Body of pancreas (tissue), 4 donors: ENCODE measurements around the gene KNSTRN. TPM values are rescaled to one million over a fixed set of nuclear protein-coding genes. Genes with fewer than 3 reads are reported as not detected.

Experiments used
- ATAC-seq: fragments of 150-250 bp; one replicate; pipeline ENCODE4 v1.9.1; 2016
- DNase-seq, 4 donors: peaks; one replicate each; pipeline ENCODE4 v3.0.0-alpha.2; 2019
- H3K27ac ChIP-seq, 4 donors: fragments of 200-600 bp; sonication (generic); 1 replicate in 3 of 4; 2 replicates in 1 of 4; pipeline versions ENCODE4 v1.5.1 to v1.6.1; 2016 to 2019; ENCODE audit warnings: mild to moderate bottlenecking in 1 of 4, mixed read lengths in 1 of 4, moderate library complexity in 1 of 4
- H3K27me3 ChIP-seq, 2 donors: fragments of 200-600 bp; sonication (generic); one replicate each; pipeline ENCODE4 v1.6.0; 2016; ENCODE audit warnings: mild to moderate bottlenecking in 1 of 2
- H3K36me3 ChIP-seq, 2 donors: fragments of 200-600 bp; sonication (generic); replicated peaks in 1 of 2; 2 replicates each; pipeline ENCODE4 v1.5.1; 2016; ENCODE audit warnings: low read depth in 2 of 2; ENCODE audit not compliant: insufficient read depth in 1 of 2
- H3K4me1 ChIP-seq: fragments of 200-600 bp; sonication (generic); one replicate; pipeline ENCODE4 v1.6.0; 2016
- H3K4me3 ChIP-seq, 2 donors: fragments of 200-600 bp; sonication (generic); 1 replicate in 1 of 2; 2 replicates in 1 of 2; pipeline ENCODE4 v1.5.1; 2016 to 2019
- H3K9me3 ChIP-seq, 3 donors: fragments of 200-600 bp; sonication (generic); 1 replicate in 2 of 3; 2 replicates in 1 of 3; pipeline ENCODE4 v1.5.1; 2016
- POLR2A ChIP-seq, 3 donors: fragments of 450-650 bp; IDR thresholded peaks; one replicate each; pipeline ENCODE4 v1.6.1; 2016; ENCODE audit warnings: antibody characterized with exemption in 3 of 3, mild to moderate bottlenecking in 2 of 3
- WGBS, 2 donors: methylation state at CpG; one replicate each; pipeline ENCODE4 v1.1.5; 2017; 5-methylcytosine and 5-hydroxymethylcytosine counted together
- intact Hi-C: fragments of 100-400 bp; cut with DNase I; formaldehyde crosslinking; loops from one replicate; pipeline ENCODE4 v1.15.1; 2023
- total RNA-seq, 2 donors: library from RNA; depleted of rRNA; stranded (reverse); fragments of >200 nt; gene quantifications; one replicate each; pipeline ENCODE4 v1.1.0, GENCODE V29; 2016
- TF ChIP-seq, protein P1 (sequence below), 7 experiments: fragments of 450-650 bp in 4 of 7; fragments of 200-600 bp in 3 of 7; sonication (generic) in 3 of 7; IDR thresholded peaks; one replicate each; pipeline ENCODE4 v1.5.1; 2016 to 2019; ENCODE audit warnings: antibody characterized with exemption in 7 of 7

The KNSTRN gene
- total RNA-seq, 2 donors from 2014 or later, result 3.3 to 5.7 TPM

DNA sequence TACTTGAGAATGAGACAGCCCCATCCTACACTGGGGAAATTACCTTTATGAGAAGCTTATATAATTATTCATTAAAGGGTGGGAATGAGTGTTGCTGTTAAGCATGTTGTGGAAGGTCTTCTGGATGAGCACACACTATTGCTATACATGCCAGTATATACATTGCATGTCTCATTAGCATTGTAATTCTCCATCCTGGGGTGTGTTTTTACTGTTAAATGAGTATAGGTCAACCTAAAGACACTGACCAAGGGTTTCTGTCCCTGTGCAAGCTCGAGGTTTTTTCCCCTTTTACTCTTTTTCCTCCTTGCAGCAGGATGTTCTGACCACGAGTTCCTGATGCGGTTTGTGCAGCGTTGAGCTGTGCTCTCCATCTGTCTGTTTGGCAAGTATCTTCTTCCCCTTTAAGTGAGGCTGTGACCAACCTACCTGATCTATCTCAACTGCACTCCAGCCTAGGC is 15.9 kb downstream of the KNSTRN start:
- H3K27me3 ChIP-seq, result no peaks in the 10 kb centered on the region
- DNase-seq, result peak in 1 of 4 donors; percentile 41
- no peak for ATAC-seq
- intact Hi-C loops, result no loop called here
- H3K4me1 ChIP-seq, result no peaks in the 10 kb centered on the region
- WGBS, 2 donors, result 54 to 70% methylated on average over 4 of the region's 4 CpGs
- no peak overlapping the region for H3K27ac ChIP-seq
- no peaks in the 10 kb centered on the region for H3K9me3 ChIP-seq
- H3K36me3 ChIP-seq, result no peaks in the 10 kb centered on the region
- H3K4me3 ChIP-seq, result no peak overlapping the region
- TF ChIP-seq POLR2A (IDR thresholded peaks at IDR 0.05), result no peak
- TF ChIP-seq, protein P1, sequence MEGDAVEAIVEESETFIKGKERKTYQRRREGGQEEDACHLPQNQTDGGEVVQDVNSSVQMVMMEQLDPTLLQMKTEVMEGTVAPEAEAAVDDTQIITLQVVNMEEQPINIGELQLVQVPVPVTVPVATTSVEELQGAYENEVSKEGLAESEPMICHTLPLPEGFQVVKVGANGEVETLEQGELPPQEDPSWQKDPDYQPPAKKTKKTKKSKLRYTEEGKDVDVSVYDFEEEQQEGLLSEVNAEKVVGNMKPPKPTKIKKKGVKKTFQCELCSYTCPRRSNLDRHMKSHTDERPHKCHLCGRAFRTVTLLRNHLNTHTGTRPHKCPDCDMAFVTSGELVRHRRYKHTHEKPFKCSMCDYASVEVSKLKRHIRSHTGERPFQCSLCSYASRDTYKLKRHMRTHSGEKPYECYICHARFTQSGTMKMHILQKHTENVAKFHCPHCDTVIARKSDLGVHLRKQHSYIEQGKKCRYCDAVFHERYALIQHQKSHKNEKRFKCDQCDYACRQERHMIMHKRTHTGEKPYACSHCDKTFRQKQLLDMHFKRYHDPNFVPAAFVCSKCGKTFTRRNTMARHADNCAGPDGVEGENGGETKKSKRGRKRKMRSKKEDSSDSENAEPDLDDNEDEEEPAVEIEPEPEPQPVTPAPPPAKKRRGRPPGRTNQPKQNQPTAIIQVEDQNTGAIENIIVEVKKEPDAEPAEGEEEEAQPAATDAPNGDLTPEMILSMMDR (IDR thresholded peaks at IDR 0.05), result no peak

DNA sequence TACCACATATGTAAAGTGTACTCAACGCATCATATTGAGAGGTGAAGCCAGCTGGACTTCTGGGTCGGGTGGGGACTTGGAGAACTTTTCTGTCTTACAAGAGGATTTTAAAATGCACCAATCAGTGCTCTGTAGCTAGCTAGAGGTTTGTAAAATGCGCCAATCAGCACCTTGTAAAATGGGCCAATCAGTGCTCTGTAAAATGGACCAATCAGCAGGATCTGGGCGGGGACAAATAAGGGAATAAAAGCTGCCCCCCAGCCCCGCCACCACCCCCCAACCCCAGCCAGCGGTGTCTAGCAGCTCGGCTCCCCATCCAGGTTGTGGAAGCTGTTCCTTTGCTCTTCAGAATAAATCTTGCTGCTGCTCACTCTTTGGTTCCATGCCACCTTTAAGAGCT is 16.8 kb downstream of the KNSTRN start:
- DNase-seq, result no peak
- Histone ChIP-seq H3K27me3 (no peaks in the 10 kb centered on the region), H3K36me3 (no peaks in the 10 kb centered on the region), H3K4me3 (no peak overlapping the region), H3K9me3 (no peaks in the 10 kb centered on the region), H3K4me1 (no peaks in the 10 kb centered on the region), H3K27ac (no peak overlapping the region)
- intact Hi-C loops, result no loop called here
- TF ChIP-seq, protein P1 (IDR thresholded peaks at IDR 0.05), result no peak
- TF ChIP-seq POLR2A (IDR thresholded peaks at IDR 0.05), result no peak
- ATAC-seq, result no peak
- 73 to 86% methylated on average over 7 of the region's 7 CpGs for WGBS, 2 donors

DNA sequence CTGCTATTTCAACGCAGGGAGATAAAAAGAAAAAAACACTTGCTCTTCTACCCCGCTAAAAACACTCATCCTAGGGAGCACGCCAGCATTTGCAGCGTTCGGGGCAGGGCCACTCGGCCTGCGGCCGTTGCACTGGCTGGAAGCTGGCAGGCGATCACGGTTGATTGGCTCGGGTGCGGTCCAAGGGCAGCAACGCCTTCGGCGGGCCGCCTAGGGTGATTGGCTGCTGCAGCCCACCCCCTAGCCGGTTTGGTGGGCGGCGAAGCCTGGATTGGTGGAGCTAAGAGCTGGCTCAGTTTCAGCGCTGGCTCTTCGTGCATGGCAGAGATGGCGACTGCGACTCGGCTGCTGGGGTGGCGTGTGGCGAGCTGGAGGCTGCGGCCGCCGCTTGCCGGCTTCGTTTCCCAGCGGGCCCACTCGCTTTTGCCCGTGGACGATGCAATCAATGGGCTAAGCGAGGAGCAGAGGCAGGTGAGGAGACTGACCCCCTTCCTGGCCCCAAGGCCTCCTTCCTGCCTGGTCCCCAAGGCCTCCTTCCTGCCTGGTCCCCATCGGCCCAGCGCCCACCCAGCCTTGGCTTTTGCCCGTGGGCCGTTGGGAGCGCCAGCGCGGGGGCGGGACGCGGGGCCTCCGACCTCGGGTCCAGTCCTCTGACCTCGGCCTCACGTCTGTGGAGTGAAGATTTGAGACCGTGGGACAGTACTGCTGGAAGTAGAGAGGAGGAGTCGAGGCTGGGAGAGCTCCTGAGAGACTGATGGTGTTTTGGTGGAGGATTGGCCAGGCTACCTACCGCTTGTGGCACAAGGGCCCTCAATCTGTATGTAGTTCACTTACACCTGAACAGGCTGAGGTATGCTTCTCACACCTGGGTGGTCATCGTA is 23.2 kb downstream of the KNSTRN start, which contains the start of gene IVD:
IVD (plus strand) TSS at position 295 of the 881 bp plus-strand sequence; CDS start at position 328, 33 bp downstream.
- TF ChIP-seq POLR2A (IDR thresholded peaks at IDR 0.05), result peak; percentile 57 to 88 (median 83)
- TF ChIP-seq, protein P1 (IDR thresholded peaks at IDR 0.05), result no peak
- Histone ChIP-seq H3K9me3 (no peaks in the 10 kb centered on the region), H3K36me3 (peaks cover 0 to 1% of the 10 kb centered on the region in 2 donors), H3K27me3 (no peaks in the 10 kb centered on the region), H3K4me1 (peaks cover 21% of the 10 kb centered on the region), H3K4me3 (peak within 1 kb of the TSS; percentile 80 to 97), H3K27ac (peak within 1 kb of the TSS; percentile 44 to 81 (median 72))
- intact Hi-C loops, result no loop called here
- ATAC-seq (peak; percentile 100), DNase-seq (peak; percentile 95 to 97 (median 97))
- WGBS, 2 donors, result 1 to 3% methylated on average over 10 to 54 of the region's 54 CpGs

DNA sequence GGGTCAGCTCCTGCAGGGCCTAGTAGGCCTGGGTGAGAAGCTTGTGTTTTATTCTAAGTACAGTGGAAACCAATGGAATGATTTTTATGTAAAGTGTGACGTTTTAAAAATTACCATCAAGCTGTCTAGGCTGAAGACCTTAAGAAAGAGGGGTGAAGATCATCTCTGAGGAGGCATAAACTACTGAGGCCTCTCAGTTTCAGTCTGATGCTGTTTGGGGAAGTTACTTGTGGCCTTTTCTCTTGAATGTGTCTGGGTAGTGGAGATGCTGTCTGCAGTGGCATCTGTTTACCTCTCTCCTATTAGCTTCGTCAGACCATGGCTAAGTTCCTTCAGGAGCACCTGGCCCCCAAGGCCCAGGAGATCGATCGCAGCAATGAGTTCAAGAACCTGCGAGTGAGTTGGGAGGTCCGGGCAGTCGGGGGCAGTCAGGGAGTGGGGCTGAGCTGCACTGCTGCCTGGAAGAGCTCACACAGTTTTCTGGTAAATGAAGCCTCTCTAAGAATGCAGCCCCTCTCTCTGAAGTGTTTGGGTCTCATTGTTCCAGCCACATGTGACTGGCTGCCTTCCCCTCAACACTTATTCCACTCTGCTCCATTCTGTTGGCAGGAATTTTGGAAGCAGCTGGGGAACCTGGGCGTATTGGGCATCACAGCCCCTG is 24.9 kb downstream of the KNSTRN start:
- no peak for TF ChIP-seq POLR2A (IDR thresholded peaks at IDR 0.05)
- peaks cover 29% of the 10 kb centered on the region for H3K4me1 ChIP-seq
- intact Hi-C loops, result no loop called here
- 69 to 82% methylated on average over 4 to 8 of the region's 8 CpGs for WGBS, 2 donors
- no peaks in the 10 kb centered on the region for H3K27me3 ChIP-seq
- no peak for DNase-seq
- no peak overlapping the region for H3K4me3 ChIP-seq
- no peak for ATAC-seq
- no peaks in the 10 kb centered on the region for H3K9me3 ChIP-seq
- no peak overlapping the region for H3K27ac ChIP-seq
- peaks cover 0 to 2% of the 10 kb centered on the region in 2 donors for H3K36me3 ChIP-seq

DNA sequence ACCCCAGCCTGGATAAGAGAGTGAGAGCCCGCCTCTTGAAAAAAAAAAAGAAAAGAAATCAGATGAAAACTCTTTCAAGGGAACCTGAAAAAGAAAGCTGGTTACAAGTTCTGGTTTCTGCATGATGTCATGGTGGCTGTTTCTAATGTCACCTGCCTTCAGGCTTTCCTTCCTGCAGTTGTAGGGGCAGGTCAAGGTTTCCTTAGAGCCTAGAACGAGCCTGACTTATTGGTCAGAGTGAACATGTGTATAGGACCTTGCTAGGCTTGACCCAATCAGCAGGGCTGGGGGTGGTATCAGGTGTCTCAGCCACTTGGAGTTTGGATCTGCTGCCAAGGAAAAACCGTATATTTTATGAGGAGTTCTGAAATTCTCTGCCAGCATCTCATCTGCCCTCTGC is 26.8 kb downstream of the KNSTRN start:
- Histone ChIP-seq H3K36me3 (peaks cover 0 to 4% of the 10 kb centered on the region in 2 donors), H3K27ac (no peak overlapping the region), H3K4me3 (no peak overlapping the region), H3K4me1 (peaks cover 34% of the 10 kb centered on the region), H3K9me3 (no peaks in the 10 kb centered on the region), H3K27me3 (no peaks in the 10 kb centered on the region)
- ATAC-seq (no peak), DNase-seq (no peak)
- 78 to 87% methylated on average over 3 of the region's 3 CpGs for WGBS, 2 donors
- TF ChIP-seq POLR2A (IDR thresholded peaks at IDR 0.05), result no peak
- TF ChIP-seq, protein P1 (IDR thresholded peaks at IDR 0.05), result no peak
- intact Hi-C loops, result no loop called here
